Measurements from ENCODE around the gene USP35.

GRCh38 chr11:78192223-78192719 is 3.6 kb downstream of the USP35 start:
- TF ChIP-seq EP300 (IDR thresholded peaks at IDR 0.05; ENCODE audit: borderline replicate concordance in 1 of 2, low read depth in 1 of 2, low read length in 1 of 2) (no peak), CTCF (IDR thresholded peaks at IDR 0.05) (no peak), JUND (IDR thresholded peaks at IDR 0.05) (no peak), GATA2 (CRISPR knock-in tag; IDR thresholded peaks at IDR 0.05) (no peak), POLR2AphosphoS5 (IDR thresholded peaks at IDR 0.05; ENCODE audit: low read depth, low read length) (no peak), YY1 (IDR thresholded peaks at IDR 0.05; ENCODE audit: low read depth) (no peak), RAD21 (IDR thresholded peaks at IDR 0.05; ENCODE audit: low read length) (no peak), RCOR1 (IDR thresholded peaks at IDR 0.05; ENCODE audit: low read length) (no peak), FOXM1 (IDR thresholded peaks at IDR 0.05; ENCODE audit: low read depth) (no peak), MXI1 (IDR thresholded peaks at IDR 0.05; ENCODE audit: low read depth, low read length) (no peak), MEF2A (IDR thresholded peaks at IDR 0.05; ENCODE audit: borderline replicate concordance, low read depth) (no peak), NFIC (IDR thresholded peaks at IDR 0.05; ENCODE audit: borderline replicate concordance) (no peak)

Data from SK-N-SH (cell line).